Measurements from ENCODE around the gene CAMK1D. TPM values are rescaled to one million over a fixed set of nuclear protein-coding genes. Genes with fewer than 3 reads are reported as not detected.
A peak's percentile ranks its signal among the peaks of the same experiment; 100 is the strongest.

Gene CAMK1D
- total RNA-seq, 1 donor from 2014 or later: 2.3 TPM

DNA sequence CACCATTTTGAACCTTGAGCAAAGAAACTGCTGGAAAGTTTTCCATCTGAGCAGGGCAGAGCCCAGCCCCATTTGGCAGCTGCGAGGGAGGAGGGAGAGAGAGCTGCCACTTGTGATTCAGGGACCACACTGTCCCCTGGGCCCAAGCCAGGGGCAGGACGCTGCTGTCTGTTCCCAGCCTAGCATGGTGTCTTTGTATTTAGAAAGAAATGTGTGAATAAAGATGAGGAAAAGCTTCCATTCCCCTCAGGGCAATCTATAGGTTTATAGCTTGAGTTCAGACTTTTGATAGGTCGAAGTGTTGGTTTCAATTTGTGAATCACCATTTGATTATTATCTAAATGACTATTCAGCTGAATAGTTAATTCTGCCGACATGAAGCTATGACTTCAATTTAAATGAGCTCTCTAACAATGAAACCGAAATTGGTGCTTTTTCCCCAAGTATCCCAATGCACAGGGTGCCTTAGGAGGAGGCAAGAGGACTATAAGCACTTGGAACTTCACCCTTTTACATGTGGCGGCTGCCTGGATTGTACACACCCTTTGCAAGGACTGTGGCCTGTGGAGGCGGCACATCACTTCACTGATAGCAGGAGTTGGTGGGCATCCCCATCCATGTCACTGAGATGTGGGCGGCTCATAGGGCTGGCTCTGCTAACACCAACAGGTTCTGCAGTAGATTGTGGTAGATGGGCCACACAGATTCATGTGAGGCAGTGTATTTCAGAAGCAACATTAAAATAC lies 428.7 kb downstream of the CAMK1D start:
- no peak for DNase-seq (ENCODE audit: low read depth)
- TF ChIP-seq, protein P1, sequence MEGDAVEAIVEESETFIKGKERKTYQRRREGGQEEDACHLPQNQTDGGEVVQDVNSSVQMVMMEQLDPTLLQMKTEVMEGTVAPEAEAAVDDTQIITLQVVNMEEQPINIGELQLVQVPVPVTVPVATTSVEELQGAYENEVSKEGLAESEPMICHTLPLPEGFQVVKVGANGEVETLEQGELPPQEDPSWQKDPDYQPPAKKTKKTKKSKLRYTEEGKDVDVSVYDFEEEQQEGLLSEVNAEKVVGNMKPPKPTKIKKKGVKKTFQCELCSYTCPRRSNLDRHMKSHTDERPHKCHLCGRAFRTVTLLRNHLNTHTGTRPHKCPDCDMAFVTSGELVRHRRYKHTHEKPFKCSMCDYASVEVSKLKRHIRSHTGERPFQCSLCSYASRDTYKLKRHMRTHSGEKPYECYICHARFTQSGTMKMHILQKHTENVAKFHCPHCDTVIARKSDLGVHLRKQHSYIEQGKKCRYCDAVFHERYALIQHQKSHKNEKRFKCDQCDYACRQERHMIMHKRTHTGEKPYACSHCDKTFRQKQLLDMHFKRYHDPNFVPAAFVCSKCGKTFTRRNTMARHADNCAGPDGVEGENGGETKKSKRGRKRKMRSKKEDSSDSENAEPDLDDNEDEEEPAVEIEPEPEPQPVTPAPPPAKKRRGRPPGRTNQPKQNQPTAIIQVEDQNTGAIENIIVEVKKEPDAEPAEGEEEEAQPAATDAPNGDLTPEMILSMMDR (IDR thresholded peaks at IDR 0.05; ENCODE audit: insufficient read depth, low read length, poor library complexity, severe bottlenecking): no peak
- Histone ChIP-seq H3K36me3 (ENCODE audit: control insufficient read depth, insufficient read depth, low read length) (no peaks in the 10 kb centered on the region), H3K4me3 (ENCODE audit: low read depth, low read length) (no peak overlapping the region), H3K27me3 (ENCODE audit: control insufficient read depth, insufficient read depth, low read length) (no peaks in the 10 kb centered on the region)

DNA sequence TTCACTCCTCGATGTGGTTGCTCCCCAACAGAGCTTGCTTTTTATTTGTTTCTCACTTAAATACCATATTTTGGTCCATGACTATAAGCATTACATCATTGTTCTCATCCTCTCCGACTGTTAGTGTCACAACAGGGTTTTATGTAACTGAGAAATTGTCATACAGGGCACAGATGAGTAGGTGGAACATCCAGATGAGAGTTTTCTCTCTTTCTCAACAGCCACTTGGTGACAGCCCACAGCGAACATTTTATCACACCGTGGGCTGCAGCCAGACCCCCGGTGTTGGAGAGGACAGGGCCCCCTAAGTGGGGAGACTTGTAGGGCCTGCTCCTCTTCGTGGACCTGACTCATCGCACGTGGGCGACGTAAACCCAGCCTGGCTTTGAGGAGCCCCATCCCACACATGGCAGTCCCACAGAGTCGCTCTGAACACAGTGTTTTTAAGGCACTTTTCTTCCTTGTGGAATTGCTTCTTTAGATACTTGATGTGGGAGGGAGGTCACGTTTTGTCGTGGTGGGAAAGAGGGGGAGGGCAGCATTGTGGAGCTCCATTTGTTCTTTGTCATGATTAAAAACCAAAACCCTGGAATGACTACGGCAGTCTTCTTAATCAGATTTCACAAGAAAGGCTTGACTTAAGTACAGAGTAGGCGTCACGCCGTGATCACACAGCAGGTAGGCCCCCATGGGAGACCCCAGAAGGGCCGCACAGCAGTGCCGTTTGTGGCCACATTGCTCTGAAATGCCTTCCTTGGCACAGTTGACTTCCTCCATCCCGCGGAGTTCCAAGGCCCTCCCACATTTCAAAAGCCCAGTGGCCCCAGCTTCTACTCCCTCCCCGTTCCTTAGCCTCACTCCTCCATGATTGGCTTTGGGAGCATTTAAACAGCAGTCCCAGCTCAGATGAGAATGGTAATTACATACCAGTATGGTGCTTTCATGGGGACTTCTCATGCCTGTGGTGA lies 431.6 kb downstream of the CAMK1D start:
- TF ChIP-seq, protein P1 (IDR thresholded peaks at IDR 0.05; ENCODE audit: insufficient read depth, low read length, poor library complexity, severe bottlenecking): no peak
- no peak for DNase-seq (ENCODE audit: low read depth)
- no peak overlapping the region for H3K4me3 ChIP-seq (ENCODE audit: low read depth, low read length)

DNA sequence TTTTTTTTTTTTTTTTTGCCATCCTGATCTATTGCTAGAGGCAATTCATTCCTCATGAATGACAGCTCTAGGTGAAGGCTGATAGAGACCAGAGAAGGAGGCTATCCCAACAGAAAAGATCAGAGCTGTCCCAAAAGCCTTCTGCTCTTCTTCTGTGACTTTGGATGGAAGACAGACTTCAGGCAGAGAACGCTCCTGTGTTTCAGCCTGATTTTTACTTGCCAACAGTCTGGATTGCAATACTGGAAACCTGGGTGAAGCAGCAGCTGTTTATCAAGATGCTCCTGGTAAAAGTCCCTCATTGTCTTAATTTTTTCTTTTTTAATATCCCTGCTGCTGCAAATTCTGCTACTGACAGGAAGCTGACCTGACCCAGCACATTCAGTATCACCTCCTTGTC lies 432.6 kb downstream of the CAMK1D start:
- no peak for DNase-seq (ENCODE audit: low read depth)
- TF ChIP-seq, protein P1 (IDR thresholded peaks at IDR 0.05; ENCODE audit: insufficient read depth, low read length, poor library complexity, severe bottlenecking): no peak
- Histone ChIP-seq H3K27me3 (ENCODE audit: control insufficient read depth, insufficient read depth, low read length) (no peaks in the 10 kb centered on the region), H3K4me3 (ENCODE audit: low read depth, low read length) (no peak overlapping the region), H3K36me3 (ENCODE audit: control insufficient read depth, insufficient read depth, low read length) (no peaks in the 10 kb centered on the region)

More for the DNA sequence above, 431.6 kb downstream of the CAMK1D start:
- Histone ChIP-seq H3K27me3 (ENCODE audit: control insufficient read depth, insufficient read depth, low read length) (no peaks in the 10 kb centered on the region), H3K36me3 (ENCODE audit: control insufficient read depth, insufficient read depth, low read length) (no peaks in the 10 kb centered on the region)

DNA sequence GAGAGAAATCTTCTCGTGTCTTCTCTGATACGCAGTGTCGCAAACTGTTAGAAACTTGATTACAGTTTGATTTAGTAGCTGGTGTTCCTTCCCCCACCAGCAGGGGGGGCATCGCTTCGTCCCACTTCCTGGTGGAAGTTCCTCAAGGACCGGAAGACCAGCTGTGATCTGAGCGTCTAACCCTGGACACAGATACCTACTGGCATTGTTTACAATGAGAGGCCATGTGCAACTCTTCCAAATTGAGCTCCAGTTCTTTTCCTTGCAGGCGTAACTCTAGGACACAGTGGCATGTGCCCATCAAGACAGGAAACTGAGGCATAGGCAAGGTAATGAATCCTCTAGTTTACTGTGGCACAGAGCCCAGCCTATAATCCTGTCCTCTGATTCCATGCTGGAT lies 433.2 kb downstream of the CAMK1D start:
- Histone ChIP-seq H3K4me3 (ENCODE audit: low read depth, low read length) (no peak overlapping the region), H3K36me3 (ENCODE audit: control insufficient read depth, insufficient read depth, low read length) (no peaks in the 10 kb centered on the region), H3K27me3 (ENCODE audit: control insufficient read depth, insufficient read depth, low read length) (no peaks in the 10 kb centered on the region)
- no peak for DNase-seq (ENCODE audit: low read depth)
- TF ChIP-seq, protein P1 (IDR thresholded peaks at IDR 0.05; ENCODE audit: insufficient read depth, low read length, poor library complexity, severe bottlenecking): peak; percentile 58

DNA sequence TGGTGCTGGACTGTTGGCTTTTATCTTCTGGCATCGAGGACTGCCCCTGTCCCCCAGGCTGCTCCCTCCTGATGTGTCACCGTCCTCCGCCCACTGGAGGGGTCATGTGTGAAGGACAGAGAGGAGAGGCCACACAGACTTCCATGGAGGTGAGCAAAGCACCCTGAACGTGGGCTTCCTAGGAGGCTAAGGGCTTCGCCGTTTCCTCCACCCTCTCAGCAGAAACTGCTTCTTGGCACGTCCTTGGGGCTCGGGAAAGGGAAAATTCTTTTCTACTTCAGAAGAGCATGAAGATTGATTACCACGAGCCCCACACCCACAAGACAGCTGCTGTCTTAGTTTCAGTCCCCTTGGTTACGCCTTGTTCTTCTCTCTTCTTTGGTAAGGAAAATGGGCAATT lies 433.9 kb downstream of the CAMK1D start:
- Histone ChIP-seq H3K27me3 (ENCODE audit: control insufficient read depth, insufficient read depth, low read length) (no peaks in the 10 kb centered on the region), H3K36me3 (ENCODE audit: control insufficient read depth, insufficient read depth, low read length) (no peaks in the 10 kb centered on the region), H3K4me3 (ENCODE audit: low read depth, low read length) (no peak overlapping the region)
- TF ChIP-seq, protein P1 (IDR thresholded peaks at IDR 0.05; ENCODE audit: insufficient read depth, low read length, poor library complexity, severe bottlenecking): no peak
- no peak for DNase-seq (ENCODE audit: low read depth)

Data from kidney epithelial cell (primary cell).